NCI-H2081 treated with DMSO at 0.1 percent for 48 hours (cell line): Measurements from ENCODE around the gene OR10R2.
"Not testable (repeated sequence)": the region's sequence is repeated elsewhere in the genome, so short reads cannot be mapped to it uniquely, and the experiment has no call there.

ENCODE experiments used
- DNase-seq: peaks from one replicate; lab custom pipeline; 2025; lab: John Stamatoyannopoulos, UW

OR10R2 gene

GRCh38 chr1:158471920-158472319, at the start of gene OR10R2:
OR10R2 (plus strand) TSS chr1:158472220; CDS start chr1:158472326, 106 bp downstream.
- DNase-seq = no peak

GRCh38 chr1:158425027-158425426, 47.0 kb upstream of the OR10R2 start:
- DNase-seq = no peak

DNA sequence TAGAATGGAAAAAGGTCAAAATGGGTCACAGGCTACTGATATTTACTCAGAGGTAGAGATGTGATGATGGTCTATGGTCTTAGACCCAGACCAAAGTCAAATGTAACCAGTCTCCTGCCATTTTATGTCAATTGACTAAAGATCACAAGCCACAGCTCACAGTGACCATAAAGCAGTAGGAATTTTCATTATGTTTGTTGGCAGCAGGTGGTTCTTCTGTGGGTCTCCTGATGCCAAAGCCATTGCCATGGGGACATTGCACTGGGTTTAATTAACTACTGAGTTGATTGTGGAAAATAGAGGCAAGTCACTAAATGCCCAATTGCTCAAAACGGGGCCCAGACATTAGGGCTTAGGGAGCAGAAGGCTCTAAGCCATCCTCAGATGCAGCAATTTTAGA, 45.9 kb upstream of the OR10R2 start, which contains the start of gene OR10K2:
TSS of gene OR10K2 (minus strand) at position 101 of the 400 bp plus-strand sequence. CDS start 5,371 bp downstream, outside the sequence.
- DNase-seq = no peak

DNA sequence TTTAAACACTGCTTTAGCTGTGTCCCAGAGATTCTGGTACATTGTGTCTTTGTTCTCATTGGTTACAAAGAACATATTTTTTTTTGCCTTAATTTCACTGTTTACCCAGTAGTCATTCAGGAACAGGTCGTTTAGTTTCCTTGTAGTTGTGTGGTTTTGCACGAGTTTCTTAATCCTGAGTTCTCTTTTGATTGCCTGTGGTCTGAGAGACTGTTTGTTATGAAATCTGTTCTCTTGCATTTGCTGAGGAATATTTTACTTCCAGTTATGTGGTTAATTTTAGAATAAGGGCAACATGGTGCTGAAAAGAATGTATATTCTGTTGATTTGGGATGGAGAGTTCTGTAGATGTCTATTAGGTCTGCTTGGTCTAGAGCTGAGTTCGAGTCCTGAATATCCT, 41.9 kb upstream of the OR10R2 start:
- not testable (repeated sequence) for DNase-seq

- DNase-seq = no peak
Measured at GRCh38 chr1:158434741-158435140, 37.3 kb upstream of the OR10R2 start.

DNA sequence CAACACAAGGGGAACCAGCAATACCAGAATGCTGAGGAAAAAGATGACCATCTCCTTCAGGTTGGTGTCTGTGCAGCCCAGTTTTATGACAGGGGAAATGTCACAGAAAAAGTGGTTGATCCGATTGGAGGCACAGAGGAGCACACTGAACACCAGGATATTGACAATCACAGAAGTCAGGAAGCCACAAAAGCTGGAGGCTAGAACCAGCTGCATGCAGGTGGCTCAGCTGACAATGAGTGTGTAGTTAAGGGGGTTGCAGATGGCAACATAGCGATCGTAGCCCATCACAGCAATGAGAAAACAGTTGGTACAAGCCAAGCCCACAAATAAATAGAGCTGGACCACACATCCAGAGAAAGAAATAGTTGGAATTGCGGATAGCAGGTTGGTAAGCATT, 26.6 kb upstream of the OR10R2 start:
- DNase-seq = no peak

- no peak for DNase-seq
Measured at GRCh38 chr1:158454537-158454936, 17.5 kb upstream of the OR10R2 start.

DNA sequence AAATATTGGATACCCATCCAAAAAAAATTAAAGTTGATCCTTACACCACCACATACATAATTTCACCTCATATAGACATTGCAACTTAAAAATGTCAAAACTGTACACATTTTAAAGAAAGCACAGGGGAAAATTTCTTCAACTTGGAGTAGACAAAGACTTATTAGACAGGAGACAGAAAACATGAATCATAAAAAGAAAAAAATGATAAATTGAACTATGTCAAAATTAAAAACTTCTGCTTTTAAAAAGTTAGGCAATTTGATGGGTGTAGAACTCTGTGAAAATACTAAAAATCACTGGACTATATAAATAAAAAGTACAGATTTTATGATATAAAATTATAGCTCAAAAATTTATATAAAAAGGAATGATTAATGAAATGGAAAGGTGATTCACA, 14.8 kb upstream of the OR10R2 start:
- DNase-seq = no peak

- DNase-seq = no peak
Measured at GRCh38 chr1:158458263-158458662, 13.8 kb upstream of the OR10R2 start.

DNA sequence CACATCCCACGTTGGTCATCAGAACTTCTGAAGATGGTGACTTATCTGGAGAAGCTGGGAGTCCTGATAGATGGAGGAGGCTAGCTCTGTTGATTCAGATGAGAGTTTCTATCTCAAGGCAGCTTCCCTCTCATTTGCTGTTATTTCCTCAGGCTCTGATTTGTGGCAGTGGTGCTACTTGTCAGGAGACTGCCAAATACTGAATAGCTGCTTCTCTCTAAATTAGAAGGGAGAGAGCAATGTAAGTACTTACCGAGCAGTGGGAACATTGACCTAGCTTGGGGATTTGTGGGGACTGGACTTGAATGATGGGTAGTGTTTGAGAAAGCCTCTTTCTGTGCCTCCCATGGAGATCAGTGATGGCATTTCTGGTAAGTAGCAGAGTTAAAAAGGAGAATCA, 10.5 kb upstream of the OR10R2 start, which contains the start of gene OR10K1:
TSS of gene OR10K1 (plus strand) at position 301 of the 400 bp plus-strand sequence. CDS start 3,728 bp downstream, outside the sequence.
- no peak for DNase-seq

DNA sequence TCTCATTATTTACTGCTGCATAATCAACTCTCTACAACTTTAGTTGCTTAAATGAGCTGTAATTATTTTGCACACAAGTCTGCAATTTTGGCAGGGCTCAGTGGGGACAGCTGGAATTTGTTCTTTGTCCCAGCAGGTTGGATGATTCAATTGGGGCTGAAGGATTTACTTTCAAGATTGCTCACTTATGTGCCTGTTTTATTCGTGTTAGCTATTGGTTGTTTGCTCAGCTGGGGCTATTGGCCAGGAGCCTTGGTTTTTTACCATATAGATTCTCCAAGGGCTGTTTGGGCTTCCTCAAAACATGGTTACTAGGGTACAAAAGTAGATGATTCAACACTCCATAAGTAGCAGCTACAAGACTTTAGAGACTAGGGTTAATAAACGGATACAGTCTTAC, 13.4 kb downstream of the OR10R2 start:
- peak; percentile 63 for DNase-seq

- no peak for DNase-seq
Measured at GRCh38 chr1:158491316-158491715, 19.3 kb downstream of the OR10R2 start.

GRCh38 chr1:158493054-158493453, 21.0 kb downstream of the OR10R2 start:
- no peak for DNase-seq

DNA sequence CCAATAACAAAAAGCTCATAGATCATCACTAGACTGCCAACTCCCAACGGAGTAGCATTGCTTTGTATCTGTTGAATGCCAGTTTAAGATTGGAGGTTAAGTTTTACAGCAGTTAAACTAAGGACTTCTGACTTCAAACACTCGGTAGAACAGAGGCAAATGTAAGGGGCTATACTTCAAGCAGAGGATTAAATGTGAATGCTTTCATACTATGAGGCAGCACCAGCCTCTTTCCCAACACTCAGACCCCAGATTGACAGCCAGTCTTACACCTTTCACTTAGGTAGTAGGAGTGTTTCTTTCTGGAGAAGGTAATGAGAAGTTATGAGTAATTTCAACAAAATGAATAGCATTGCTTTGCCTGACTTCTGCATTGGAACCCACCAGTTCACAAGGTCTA, 22.8 kb downstream of the OR10R2 start:
- DNase-seq = no peak

GRCh38 chr1:158496374-158496773, 24.4 kb downstream of the OR10R2 start:
- no peak for DNase-seq

DNA sequence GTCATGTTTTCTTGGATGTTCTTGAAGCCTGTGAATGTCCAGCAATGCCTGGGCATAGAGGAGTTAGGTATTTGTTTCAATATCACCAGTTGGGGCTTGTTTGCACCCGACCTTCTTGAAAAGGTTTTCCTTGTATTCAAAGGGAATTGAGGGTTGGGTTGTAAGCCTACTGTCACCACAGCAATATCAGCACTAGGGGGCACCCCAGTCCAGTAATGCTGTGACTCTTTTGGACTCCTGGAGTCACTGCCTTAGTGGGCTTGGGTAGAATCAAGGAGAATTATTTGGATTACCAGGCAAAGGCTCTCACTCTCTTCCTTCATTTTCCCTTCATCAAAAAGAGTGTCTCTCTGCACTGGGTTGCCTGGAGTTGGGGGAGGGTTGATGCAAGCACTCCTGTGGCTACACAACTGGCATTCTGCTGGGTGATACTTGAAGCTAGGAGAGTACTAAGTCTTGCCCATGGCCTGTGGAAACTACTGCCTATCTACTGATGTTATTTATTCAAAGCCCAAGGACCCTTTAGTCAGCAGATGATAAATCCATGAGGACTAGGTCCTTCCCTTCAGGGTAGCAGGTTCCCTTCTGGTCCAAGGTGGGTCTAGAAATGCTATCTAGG, 34.5 kb downstream of the OR10R2 start:
- no peak for DNase-seq

DNA sequence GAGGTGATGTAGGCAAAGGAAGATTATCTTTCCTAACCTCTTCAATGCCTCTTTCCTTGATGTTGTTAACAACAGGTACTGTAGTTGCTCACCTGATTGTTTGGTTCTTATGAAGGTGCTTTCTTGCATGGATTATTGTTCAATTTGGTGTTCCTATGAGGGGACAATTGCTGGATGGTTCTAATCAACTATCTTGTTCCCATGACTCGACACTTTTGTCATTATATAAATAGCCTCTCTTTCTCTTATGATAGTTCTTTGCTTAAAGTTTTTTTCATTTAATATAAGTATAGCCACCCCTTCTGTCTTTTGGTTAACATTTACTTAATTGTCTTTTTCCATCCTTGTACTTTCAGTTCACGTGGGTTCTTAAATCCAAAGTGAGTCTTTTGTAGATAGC, 35.5 kb downstream of the OR10R2 start:
- DNase-seq = no peak

DNA sequence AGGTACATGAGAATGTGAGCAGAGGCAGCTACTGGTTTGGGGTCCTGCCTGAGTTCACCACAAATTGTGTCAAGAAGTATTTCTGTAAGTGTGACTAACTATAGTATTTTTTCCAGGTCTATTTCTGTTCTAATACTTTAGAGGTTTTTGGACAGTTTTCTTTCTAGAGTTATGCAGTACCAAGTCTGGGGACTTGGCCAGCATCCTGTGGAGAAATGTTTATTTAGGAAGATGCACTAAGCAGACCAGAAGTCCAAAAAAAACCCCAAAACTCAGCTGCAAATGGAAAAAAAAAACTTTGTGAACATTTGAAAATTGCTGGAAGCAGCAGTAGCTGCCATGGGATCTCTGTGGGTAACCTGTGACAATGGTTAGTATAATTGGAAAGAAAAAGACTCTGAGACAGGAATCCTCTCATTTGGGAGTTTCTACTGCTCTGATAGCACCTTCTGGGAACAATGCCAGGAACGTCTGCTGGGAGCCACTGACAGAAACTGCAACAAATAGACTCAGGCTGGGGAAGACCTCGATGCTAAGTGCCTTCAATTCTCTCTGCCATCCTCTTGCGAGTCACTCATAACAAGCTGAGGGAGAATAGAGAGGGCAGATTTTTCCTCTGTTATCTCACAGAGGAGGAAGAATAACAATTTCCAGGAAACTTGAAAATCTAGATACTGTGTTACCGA, 37.6 kb downstream of the OR10R2 start:
- DNase-seq = no peak

DNA sequence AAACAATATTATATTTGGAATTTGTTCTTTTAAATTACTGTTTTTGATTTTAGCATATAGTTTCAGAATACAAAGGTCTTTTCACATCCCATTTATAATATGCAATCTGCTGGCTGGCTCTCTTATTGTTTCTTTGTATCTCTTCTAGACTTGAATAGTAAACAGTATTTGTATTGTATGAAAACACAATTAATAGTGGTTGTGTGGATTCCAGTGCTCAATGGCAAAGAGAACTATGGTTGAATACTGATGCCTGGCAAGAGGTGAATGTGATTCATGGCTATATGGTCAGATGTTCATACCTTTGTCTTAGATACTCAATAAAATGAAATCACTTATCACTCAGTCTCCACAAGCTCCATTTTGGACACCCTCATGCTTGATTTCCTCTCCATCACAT, 44.9 kb downstream of the OR10R2 start:
- DNase-seq = no peak

- no peak for DNase-seq
Measured at GRCh38 chr1:158520021-158520420, 48.0 kb downstream of the OR10R2 start.

- DNase-seq = no peak
Measured at GRCh38 chr1:158520955-158521665, 49.1 kb downstream of the OR10R2 start.

DNA sequence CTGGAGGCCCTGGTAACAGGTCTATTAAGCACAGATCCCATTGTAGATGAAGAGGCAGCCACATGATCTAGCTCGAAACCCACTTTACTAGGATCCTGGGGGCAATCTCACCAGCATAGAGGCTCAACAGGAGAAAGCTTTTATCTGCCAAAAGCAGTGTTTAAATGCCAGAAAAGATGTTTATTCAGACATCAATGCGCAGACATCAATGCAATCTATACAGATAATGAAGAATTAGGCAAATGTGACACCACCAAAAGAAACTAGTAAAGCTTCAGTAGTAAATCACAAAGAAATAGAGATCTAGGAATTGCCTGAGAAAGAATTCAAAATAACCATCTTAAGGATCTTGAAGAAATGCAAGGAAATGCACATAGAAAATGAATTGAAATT, 49.6 kb downstream of the OR10R2 start:
- DNase-seq = no peak
